A549 treated with CORT108297 at 1 μM for 4 hours (cell line): Measurements from ENCODE around the gene IBTK. TPM values are rescaled to one million over a fixed set of nuclear protein-coding genes. Genes with fewer than 3 reads are reported as not detected.

Source experiments
- total RNA-seq: library from RNA; stranded (reverse); fragments of 200-300 nt; extraction: Qiagen RNA extraction; gene quantifications from 5 replicates; pipeline ENCODE4 v1.2.3, GENCODE V29; 2022

The IBTK gene, protein sequence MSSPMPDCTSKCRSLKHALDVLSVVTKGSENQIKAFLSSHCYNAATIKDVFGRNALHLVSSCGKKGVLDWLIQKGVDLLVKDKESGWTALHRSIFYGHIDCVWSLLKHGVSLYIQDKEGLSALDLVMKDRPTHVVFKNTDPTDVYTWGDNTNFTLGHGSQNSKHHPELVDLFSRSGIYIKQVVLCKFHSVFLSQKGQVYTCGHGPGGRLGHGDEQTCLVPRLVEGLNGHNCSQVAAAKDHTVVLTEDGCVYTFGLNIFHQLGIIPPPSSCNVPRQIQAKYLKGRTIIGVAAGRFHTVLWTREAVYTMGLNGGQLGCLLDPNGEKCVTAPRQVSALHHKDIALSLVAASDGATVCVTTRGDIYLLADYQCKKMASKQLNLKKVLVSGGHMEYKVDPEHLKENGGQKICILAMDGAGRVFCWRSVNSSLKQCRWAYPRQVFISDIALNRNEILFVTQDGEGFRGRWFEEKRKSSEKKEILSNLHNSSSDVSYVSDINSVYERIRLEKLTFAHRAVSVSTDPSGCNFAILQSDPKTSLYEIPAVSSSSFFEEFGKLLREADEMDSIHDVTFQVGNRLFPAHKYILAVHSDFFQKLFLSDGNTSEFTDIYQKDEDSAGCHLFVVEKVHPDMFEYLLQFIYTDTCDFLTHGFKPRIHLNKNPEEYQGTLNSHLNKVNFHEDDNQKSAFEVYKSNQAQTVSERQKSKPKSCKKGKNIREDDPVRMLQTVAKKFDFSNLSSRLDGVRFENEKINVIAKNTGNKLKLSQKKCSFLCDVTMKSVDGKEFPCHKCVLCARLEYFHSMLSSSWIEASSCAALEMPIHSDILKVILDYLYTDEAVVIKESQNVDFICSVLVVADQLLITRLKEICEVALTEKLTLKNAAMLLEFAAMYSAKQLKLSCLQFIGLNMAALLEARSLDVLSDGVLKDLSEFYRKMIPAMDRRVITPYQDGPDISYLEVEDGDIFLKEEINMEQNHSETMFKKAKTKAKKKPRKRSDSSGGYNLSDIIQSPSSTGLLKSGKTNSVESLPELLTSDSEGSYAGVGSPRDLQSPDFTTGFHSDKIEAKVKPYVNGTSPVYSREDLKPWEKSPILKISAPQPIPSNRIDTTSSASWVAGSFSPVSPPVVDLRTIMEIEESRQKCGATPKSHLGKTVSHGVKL (N-terminal part only)
- 30.2 to 40.7 TPM (median 35.8 TPM) in 5 replicates for total RNA-seq

DNA sequence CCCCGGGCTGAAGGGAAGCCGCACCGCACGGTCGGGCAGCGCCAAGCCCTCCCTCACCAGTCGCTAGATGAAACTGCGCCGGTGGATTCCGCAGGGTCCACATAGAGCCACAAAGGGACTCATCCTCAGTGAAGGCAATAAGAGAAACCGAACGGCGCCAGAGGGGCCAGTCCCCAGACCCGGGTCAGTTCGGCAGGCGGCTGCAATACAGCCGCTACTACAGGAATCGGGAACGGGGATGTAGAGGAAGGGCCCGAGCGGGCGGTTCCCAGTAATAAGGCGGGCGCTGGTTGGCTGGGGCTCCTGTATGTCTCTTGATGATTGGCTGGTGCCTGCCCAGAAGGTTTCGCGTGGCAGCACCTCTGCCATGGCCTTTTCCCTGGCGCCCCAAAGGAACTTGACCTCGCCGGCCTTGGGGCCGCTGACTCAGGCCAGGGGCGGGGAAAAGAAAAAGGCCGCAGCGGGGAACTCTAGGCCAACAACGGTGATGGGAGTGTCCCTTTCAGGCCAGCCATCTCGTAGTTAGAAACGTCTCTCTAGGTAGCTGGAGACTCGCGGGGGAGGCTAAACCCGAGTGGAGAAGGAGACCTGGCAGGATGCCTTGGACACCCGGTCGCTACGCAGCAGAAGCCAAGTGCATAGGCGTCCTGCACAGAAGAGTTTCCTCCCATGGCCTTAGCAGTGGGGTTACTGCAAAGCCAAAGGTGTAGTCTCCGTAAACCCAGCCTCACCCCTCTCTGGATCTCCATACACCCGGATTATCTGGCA, at the start of gene IBTK:
Gene IBTK (minus strand): TSS at position 240 of the 768 bp plus-strand sequence. CDS start 7,258 bp downstream, outside the sequence.

Other genes starting within 250 kb of the IBTK start
- gene TPBG, start 116.1 kb upstream of the IBTK start, total RNA-seq: 40.9 to 50.7 TPM (median 47.8 TPM) in 5 replicates